Chondrocyte (in vitro differentiated cells): ENCODE results near the gene TM4SF20. TPM values are rescaled to one million over a fixed set of nuclear protein-coding genes. Genes with fewer than 3 reads are reported as not detected.
"Not testable (repeated sequence)": the region's sequence is repeated elsewhere in the genome, so short reads cannot be mapped to it uniquely, and the experiment has no call there.

ENCODE experiments used
- DNase-seq: peaks from one replicate; pipeline ENCODE4 v3.0.0; 2021; ENCODE audit warnings: mixed read lengths, low spot score
- H3K27ac Mint-ChIP-seq: one replicate; pipeline ENCODE4 v1.8.0; 2021; ENCODE audit warnings: mild to moderate bottlenecking, moderate library complexity, mixed read lengths; ENCODE audit not compliant: unreplicated experiment
- H3K27me3 Mint-ChIP-seq: 2 replicates; pipeline ENCODE4 v1.8.0; 2021; ENCODE audit warnings: low read depth, mixed read lengths
- H3K36me3 Mint-ChIP-seq: 2 replicates; pipeline ENCODE4 v1.8.0; 2021; ENCODE audit warnings: low read depth, mixed read lengths
- H3K4me1 Mint-ChIP-seq: 2 replicates; pipeline ENCODE4 v1.8.0; 2021; ENCODE audit warnings: low read depth, mild to moderate bottlenecking, mixed read lengths
- H3K4me3 Mint-ChIP-seq: one replicate; pipeline ENCODE4 v1.8.0; 2021; ENCODE audit warnings: mild to moderate bottlenecking, moderate library complexity, mixed read lengths; ENCODE audit not compliant: unreplicated experiment
- H3K9me3 Mint-ChIP-seq: 2 replicates; pipeline ENCODE4 v1.8.0; 2021; ENCODE audit warnings: low read depth, mixed read lengths
- total RNA-seq: library from RNA; stranded (reverse); gene quantifications from 3 replicates; pipeline ENCODE4 v1.2.1, GENCODE V29; 2021
- TF ChIP-seq, protein P1 (sequence below): fragments of 200-600 bp; sonication (generic); IDR thresholded peaks from 2 replicates; pipeline ENCODE4 v1.5.0; 2021; ENCODE audit warnings: antibody characterized with exemption, mild to moderate bottlenecking, moderate library complexity

TM4SF20 gene
- total RNA-seq, 1 donor from 2014 or later: not detected

DNA sequence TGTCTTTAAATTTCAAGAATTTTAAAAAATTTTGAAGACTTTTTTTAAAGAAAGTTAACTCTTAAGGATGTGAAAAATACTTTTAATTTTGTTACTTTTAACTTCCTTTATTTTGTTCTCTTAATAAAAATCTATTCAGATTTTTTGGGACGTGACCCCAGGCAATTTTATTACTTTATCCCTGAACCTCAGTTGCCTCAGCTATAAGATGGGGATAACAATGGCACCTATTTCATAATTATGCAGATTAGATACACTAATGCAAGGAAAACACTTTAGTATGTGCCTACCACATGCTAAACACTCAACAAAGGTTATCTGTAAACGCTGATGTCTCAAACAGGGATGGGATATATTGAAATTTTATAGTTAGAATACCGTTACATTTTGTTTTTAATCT, 10.1 kb upstream of the TM4SF20 start:
- TF ChIP-seq, protein P1, sequence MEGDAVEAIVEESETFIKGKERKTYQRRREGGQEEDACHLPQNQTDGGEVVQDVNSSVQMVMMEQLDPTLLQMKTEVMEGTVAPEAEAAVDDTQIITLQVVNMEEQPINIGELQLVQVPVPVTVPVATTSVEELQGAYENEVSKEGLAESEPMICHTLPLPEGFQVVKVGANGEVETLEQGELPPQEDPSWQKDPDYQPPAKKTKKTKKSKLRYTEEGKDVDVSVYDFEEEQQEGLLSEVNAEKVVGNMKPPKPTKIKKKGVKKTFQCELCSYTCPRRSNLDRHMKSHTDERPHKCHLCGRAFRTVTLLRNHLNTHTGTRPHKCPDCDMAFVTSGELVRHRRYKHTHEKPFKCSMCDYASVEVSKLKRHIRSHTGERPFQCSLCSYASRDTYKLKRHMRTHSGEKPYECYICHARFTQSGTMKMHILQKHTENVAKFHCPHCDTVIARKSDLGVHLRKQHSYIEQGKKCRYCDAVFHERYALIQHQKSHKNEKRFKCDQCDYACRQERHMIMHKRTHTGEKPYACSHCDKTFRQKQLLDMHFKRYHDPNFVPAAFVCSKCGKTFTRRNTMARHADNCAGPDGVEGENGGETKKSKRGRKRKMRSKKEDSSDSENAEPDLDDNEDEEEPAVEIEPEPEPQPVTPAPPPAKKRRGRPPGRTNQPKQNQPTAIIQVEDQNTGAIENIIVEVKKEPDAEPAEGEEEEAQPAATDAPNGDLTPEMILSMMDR: no peak
- H3K4me1 Mint-ChIP-seq: no peaks in the 10 kb centered on the region
- H3K9me3 Mint-ChIP-seq: peaks cover 5% of the 10 kb centered on the region
- H3K27me3 Mint-ChIP-seq: no peaks in the 10 kb centered on the region
- H3K36me3 Mint-ChIP-seq: no peaks in the 10 kb centered on the region
- H3K27ac Mint-ChIP-seq: no peak overlapping the region
- DNase-seq: no peak
- no peak overlapping the region for H3K4me3 Mint-ChIP-seq

DNA sequence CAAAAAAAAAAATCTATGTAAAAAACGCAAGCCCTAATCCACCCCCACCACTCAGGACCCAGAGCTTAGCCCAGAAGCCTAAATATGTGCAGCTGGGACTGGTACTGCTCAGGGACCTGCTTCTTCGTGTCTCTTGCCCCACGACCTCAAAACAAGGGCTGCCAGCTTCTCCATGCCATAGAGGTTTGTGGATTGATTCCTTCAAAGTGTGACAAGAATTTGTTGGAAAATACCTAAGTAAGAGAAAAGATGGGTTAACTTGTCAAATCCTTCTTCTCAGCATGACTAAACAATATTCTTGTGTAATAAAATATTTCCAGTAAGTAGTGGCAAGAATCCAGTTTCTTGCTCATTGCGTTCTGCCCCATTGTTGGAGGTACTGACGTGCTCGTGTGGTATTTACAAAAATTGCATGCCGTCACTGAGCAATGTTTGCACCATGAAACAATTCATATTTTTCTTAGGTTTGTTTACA, 9.5 kb upstream of the TM4SF20 start:
- TF ChIP-seq, protein P1: no peak
- no peak overlapping the region for H3K27ac Mint-ChIP-seq
- no peak overlapping the region for H3K4me3 Mint-ChIP-seq
- peaks cover 5% of the 10 kb centered on the region for H3K9me3 Mint-ChIP-seq
- peaks cover 2% of the 10 kb centered on the region for H3K27me3 Mint-ChIP-seq
- no peaks in the 10 kb centered on the region for H3K36me3 Mint-ChIP-seq
- H3K4me1 Mint-ChIP-seq: no peaks in the 10 kb centered on the region
- no peak for DNase-seq

- not testable (repeated sequence) for H3K4me3 Mint-ChIP-seq, H3K27me3 Mint-ChIP-seq, DNase-seq, H3K9me3 Mint-ChIP-seq, H3K36me3 Mint-ChIP-seq, H3K27ac Mint-ChIP-seq, H3K4me1 Mint-ChIP-seq
Observed at GRCh38 chr2:227387583-227387982, 8.5 kb upstream of the TM4SF20 start, which contains the start of gene SCYGR1. Gene SCYGR1, minus strand, starts transcription at chr2:227387949. Its CDS starts 0 bp downstream, at chr2:227387949.

GRCh38 chr2:227386630-227387029, 7.5 kb upstream of the TM4SF20 start:
- H3K27me3 Mint-ChIP-seq: peaks cover 5% of the 10 kb centered on the region
- H3K9me3 Mint-ChIP-seq: peaks cover 5% of the 10 kb centered on the region
- no peak overlapping the region for H3K4me3 Mint-ChIP-seq
- no peak overlapping the region for H3K27ac Mint-ChIP-seq
- DNase-seq: no peak
- H3K4me1 Mint-ChIP-seq: peaks cover 2% of the 10 kb centered on the region
- TF ChIP-seq, protein P1: no peak
- H3K36me3 Mint-ChIP-seq: no peaks in the 10 kb centered on the region

- Mint-ChIP-seq H3K4me1 (peaks cover 4% of the 10 kb centered on the region), H3K4me3 (no peak overlapping the region), H3K27me3 (peaks cover 5% of the 10 kb centered on the region), H3K9me3 (peaks cover 5% of the 10 kb centered on the region), H3K36me3 (no peaks in the 10 kb centered on the region), H3K27ac (no peak overlapping the region)
- no peak for DNase-seq
- TF ChIP-seq, protein P1: no peak
Observed at GRCh38 chr2:227383686-227384085, 4.6 kb upstream of the TM4SF20 start.

DNA sequence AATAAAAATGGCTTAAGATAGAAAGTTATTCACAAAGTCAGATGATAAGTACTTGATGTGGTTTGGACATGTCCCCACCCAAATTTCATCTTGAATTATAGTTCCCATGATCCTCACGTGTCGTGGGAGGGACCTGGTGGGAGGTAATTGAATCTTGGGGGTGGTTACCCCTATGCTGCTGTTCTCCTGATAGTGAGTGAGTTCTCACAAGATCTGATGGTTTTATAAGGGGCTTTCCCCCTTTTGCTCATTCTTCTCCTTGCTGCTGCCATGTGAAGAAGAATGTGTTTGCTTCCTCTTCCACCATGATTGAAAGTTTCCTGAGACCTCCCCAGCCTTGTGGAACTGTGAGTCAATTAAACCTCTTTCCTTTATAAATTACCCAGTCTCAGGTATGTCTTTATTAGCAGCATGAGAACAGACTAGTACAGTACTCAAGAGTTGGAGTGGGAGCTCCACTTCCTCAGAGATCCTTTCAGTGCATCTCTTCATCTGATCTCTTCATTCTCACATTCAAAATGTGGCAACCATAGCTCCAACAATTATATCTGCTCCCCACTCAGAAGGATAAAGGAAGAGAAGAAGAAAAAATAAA, 3.2 kb upstream of the TM4SF20 start:
- not testable (repeated sequence) for H3K4me3 Mint-ChIP-seq, DNase-seq, H3K4me1 Mint-ChIP-seq, H3K27ac Mint-ChIP-seq, H3K27me3 Mint-ChIP-seq, H3K9me3 Mint-ChIP-seq, H3K36me3 Mint-ChIP-seq
